GM12878 (cell line): ENCODE results near the gene RBM15.

ENCODE experiments used
- ATF3 ChIP-seq: IDR thresholded peaks from 2 replicates; pipeline ENCODE4 v1.6.1; 2011; ENCODE audit warnings: low read depth, mild to moderate bottlenecking, low read length, moderate library complexity, borderline replicate concordance; ENCODE audit errors: extremely low read depth
- BCLAF1 ChIP-seq: fragments of 450-650 bp; IDR thresholded peaks from 2 replicates; pipeline ENCODE4 v1.6.1; 2017; ENCODE audit warnings: antibody characterized with exemption, mild to moderate bottlenecking, moderate library complexity
- CTCF ChIP-seq, 3 experiments: IDR thresholded peaks in 2 of 3; conservative IDR thresholded peaks in 1 of 3; 2 replicates each; pipeline ENCODE4 v1.5.1; 2011; ENCODE audit warnings: low read depth in 3 of 3, low read length in 3 of 3, mild to moderate bottlenecking in 3 of 3, control low read depth in 2 of 3, moderate library complexity in 2 of 3, inconsistent platforms in 1 of 3, mixed read lengths in 1 of 3; ENCODE audit not compliant: control insufficient read depth in 2 of 3, insufficient read depth in 1 of 3; ENCODE audit errors: extremely low read depth in 1 of 3
- HDAC2 ChIP-seq: fragments of 200-600 bp; sonication (generic); IDR thresholded peaks from 2 replicates; pipeline ENCODE4 v1.6.1; 2017
- JUND ChIP-seq: IDR thresholded peaks from 2 replicates; pipeline ENCODE4 v1.6.1; 2012; ENCODE audit warnings: low read depth, mild to moderate bottlenecking, low read length, improper control_type of control experiment, moderate library complexity
- POLR2A ChIP-seq: IDR thresholded peaks from 2 replicates; pipeline ENCODE4 v1.6.1; 2011; ENCODE audit warnings: low read depth, mild to moderate bottlenecking, low read length
- PRDM15 ChIP-seq: fragments of 450-650 bp; formaldehyde crosslinking; IDR thresholded peaks from 2 replicates; pipeline ENCODE4 v1.4.0; 2020; ENCODE audit warnings: mild to moderate bottlenecking, moderate library complexity
- RAD21 ChIP-seq: IDR thresholded peaks from 2 replicates; pipeline ENCODE4 v1.6.1; 2011; ENCODE audit warnings: mild to moderate bottlenecking, low read depth, low read length, moderate library complexity; ENCODE audit not compliant: insufficient read depth
- RAD51 ChIP-seq: fragments of 450-650 bp; IDR thresholded peaks from 2 replicates; pipeline ENCODE4 v1.6.1; 2016; ENCODE audit warnings: moderate library complexity, mild to moderate bottlenecking, inconsistent platforms
- RCOR1 ChIP-seq: conservative IDR thresholded peaks from 2 replicates; pipeline ENCODE4 v1.6.1; 2012; ENCODE audit warnings: low read depth, low read length, improper control_type of control experiment
- SREBF1 ChIP-seq: IDR thresholded peaks from 2 replicates; pipeline ENCODE4 v1.6.1; 2012; ENCODE audit warnings: mild to moderate bottlenecking, low read length
- ZNF274 ChIP-seq: IDR thresholded peaks from one replicate; pipeline ENCODE4 v1.8.0; 2011; ENCODE audit not compliant: insufficient read length, insufficient read depth

- TF ChIP-seq RAD51 (no peak), CTCF (IDR thresholded peaks at IDR 0.05 in 2 of 3, conservative IDR thresholded peaks at IDR 0.05 in 1 of 3; ENCODE audit: control insufficient read depth in 2 of 3, extremely low read depth in 1 of 3, insufficient read depth in 1 of 3, low read depth in 3 of 3, low read length in 3 of 3) (no peak), RCOR1 (no peak), SREBF1 (no peak), PRDM15 (CRISPR knock-in tag) (no peak), ZNF274 (no peak), ATF3 (no peak), HDAC2 (no peak), RAD21 (no peak), BCLAF1 (no peak), JUND (no peak), POLR2A (no peak)
Observed at GRCh38 chr1:110335265-110335664, 3.9 kb upstream of the RBM15 start.
